Vagina (tissue), 2 donors: ENCODE measurements around the gene TMEM204. TPM values are rescaled to one million over a fixed set of nuclear protein-coding genes. Genes with fewer than 3 reads are reported as not detected.

Experiments
- DNase-seq, 2 donors: peaks; one replicate each; pipeline ENCODE4 v3.0.0-alpha.2; 2017; ENCODE audit errors: extremely low spot score in 2 of 2
- H3K27ac ChIP-seq: fragments of 200-600 bp; sonication (generic); one replicate; pipeline ENCODE4 v1.5.1; 2019
- H3K27me3 ChIP-seq: fragments of 200-600 bp; sonication (generic); one replicate; pipeline ENCODE4 v1.5.1; 2019
- H3K36me3 ChIP-seq, 2 donors: fragments of 200-600 bp; sonication (generic); one replicate each; pipeline ENCODE4 v1.5.1; 2017 to 2019
- H3K4me1 ChIP-seq: fragments of 200-600 bp; sonication (generic); one replicate; pipeline ENCODE4 v1.5.1; 2019
- H3K4me3 ChIP-seq, 2 donors: fragments of 200-600 bp; sonication (generic); 1 replicate in 1 of 2; 2 replicates in 1 of 2; pipeline ENCODE4 v1.5.1; 2016 to 2019
- H3K9me3 ChIP-seq: fragments of 200-600 bp; sonication (generic); one replicate; pipeline ENCODE4 v1.5.1; 2019
- CTCF ChIP-seq, 3 experiments: fragments of 450-650 bp in 2 of 3; fragments of 200-600 bp in 1 of 3; sonication (generic) in 1 of 3; IDR thresholded peaks; one replicate each; pipeline ENCODE4 v1.5.1; 2017 to 2019; ENCODE audit warnings: antibody characterized with exemption in 3 of 3, mild to moderate bottlenecking in 2 of 3, moderate library complexity in 2 of 3
- POLR2A ChIP-seq, 2 donors: fragments of 450-650 bp; IDR thresholded peaks; one replicate each; pipeline ENCODE4 v1.6.1; 2017; ENCODE audit warnings: antibody characterized with exemption in 2 of 2, mild to moderate bottlenecking in 2 of 2, moderate library complexity in 2 of 2
- POLR2AphosphoS5 ChIP-seq, 2 donors: sonication (generic); formaldehyde crosslinking; IDR thresholded peaks; one replicate each; pipeline ENCODE4 v1.9.0; 2017; ENCODE audit warnings: antibody characterized with exemption in 2 of 2, mild to moderate bottlenecking in 2 of 2, low read depth in 1 of 2; ENCODE audit not compliant: insufficient read depth in 1 of 2
- intact Hi-C: fragments of 100-400 bp; cut with DNase I; formaldehyde crosslinking; loops from one replicate; pipeline ENCODE4 v1.15.1; 2023
- total RNA-seq: library from RNA; depleted of rRNA; stranded (reverse); fragments of >200 nt; gene quantifications from one replicate; pipeline ENCODE4 v1.2.3, GENCODE V29; 2016

The TMEM204 gene
- total RNA-seq, 1 donor from 2014 or later: 33.1 TPM

- Histone ChIP-seq H3K9me3 (no peaks in the 10 kb centered on the region), H3K27ac (no peak overlapping the region), H3K36me3 (peaks cover 0 to 19% of the 10 kb centered on the region in 2 donors), H3K4me1 (no peaks in the 10 kb centered on the region), H3K4me3 (no peak overlapping the region), H3K27me3 (no peaks in the 10 kb centered on the region)
- TF ChIP-seq CTCF (IDR thresholded peaks at IDR 0.05): no peak
- DNase-seq: no peak
- intact Hi-C loops: no loop called here
Observed at GRCh38 chr16:1520461-1520860, 13.0 kb upstream of the TMEM204 start.

- TF ChIP-seq POLR2AphosphoS5 (IDR thresholded peaks at IDR 0.05; ENCODE audit: insufficient read depth in 1 of 2, low read depth in 1 of 2) (no peak), CTCF (IDR thresholded peaks at IDR 0.05) (no peak), POLR2A (IDR thresholded peaks at IDR 0.05) (no peak)
- Histone ChIP-seq H3K4me3 (no peak overlapping the region), H3K36me3 (peaks cover 0 to 15% of the 10 kb centered on the region in 2 donors), H3K27ac (no peak overlapping the region), H3K27me3 (no peaks in the 10 kb centered on the region), H3K9me3 (no peaks in the 10 kb centered on the region), H3K4me1 (peaks cover 15% of the 10 kb centered on the region)
- DNase-seq: no peak
- intact Hi-C loops: no loop called here
Observed at GRCh38 chr16:1523581-1524245, 9.8 kb upstream of the TMEM204 start.

DNA sequence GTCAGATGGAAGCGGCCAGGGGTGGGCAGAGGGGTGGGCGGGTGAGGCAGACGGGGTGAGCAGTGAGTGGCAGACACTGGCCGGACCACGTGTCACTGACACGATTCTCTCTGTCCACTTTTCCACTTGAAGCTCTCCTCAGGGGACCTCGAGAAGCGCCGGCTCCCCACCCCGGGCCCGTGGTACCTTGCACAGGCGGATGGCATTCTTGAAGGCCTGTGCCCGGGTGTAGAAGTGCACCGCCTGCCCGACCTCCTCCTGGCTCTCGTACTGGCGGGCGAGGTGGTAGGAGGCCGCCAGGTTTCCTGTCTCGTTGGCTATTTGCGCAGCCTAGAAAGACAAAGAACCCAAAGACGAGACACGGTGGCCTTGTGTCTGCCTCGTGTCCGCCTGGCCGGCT is 9.1 kb upstream of the TMEM204 start:
- no peaks in the 10 kb centered on the region for H3K27me3 ChIP-seq
- no peak overlapping the region for H3K4me3 ChIP-seq
- DNase-seq: no peak
- no peaks in the 10 kb centered on the region for H3K9me3 ChIP-seq
- intact Hi-C loops: no loop called here
- peaks cover 21% of the 10 kb centered on the region for H3K4me1 ChIP-seq
- peaks cover 0 to 12% of the 10 kb centered on the region in 2 donors for H3K36me3 ChIP-seq
- H3K27ac ChIP-seq: no peak overlapping the region
- TF ChIP-seq POLR2AphosphoS5 (IDR thresholded peaks at IDR 0.05; ENCODE audit: insufficient read depth in 1 of 2, low read depth in 1 of 2): no peak
- TF ChIP-seq CTCF (IDR thresholded peaks at IDR 0.05): no peak
- TF ChIP-seq POLR2A (IDR thresholded peaks at IDR 0.05): no peak

DNA sequence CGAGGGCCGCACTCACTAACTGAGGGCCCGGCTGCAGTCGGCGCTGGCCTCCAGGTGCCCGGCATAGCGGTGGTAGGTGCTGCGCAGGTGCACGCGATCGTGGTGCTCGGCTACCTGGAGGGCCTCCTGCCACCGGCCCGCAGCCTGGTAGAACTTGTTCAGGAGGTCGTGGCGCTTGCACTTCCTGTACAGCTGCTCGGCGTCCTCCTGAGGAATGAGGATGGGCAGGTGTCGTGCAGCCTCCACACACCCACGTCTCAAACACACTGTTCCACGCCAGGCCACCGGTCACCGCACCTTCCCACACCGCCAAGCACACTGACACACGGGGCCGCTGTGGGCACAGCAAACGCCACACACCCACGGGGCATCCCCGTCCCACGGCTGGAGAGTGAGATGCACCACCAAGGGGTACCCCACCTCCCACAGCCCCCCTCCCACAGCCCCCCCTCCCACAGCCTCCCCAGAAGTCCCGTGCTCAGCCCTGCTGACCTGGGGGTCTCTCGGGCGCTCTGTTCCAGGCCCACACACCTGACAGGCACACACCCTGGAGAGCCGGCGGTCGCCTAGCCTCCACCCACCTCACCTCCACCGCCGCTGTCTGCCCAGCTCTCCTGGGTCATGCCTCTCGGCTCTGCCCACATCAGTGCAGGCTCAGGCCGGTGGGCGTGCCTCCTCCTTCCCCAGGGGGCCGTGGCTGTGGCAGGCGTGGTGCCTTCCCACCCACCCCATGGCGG is 7.4 kb upstream of the TMEM204 start:
- no peaks in the 10 kb centered on the region for H3K27me3 ChIP-seq
- intact Hi-C loops: no loop called here
- TF ChIP-seq POLR2AphosphoS5 (IDR thresholded peaks at IDR 0.05; ENCODE audit: insufficient read depth in 1 of 2, low read depth in 1 of 2) (no peak), POLR2A (IDR thresholded peaks at IDR 0.05) (no peak), CTCF (IDR thresholded peaks at IDR 0.05) (no peak)
- no peak overlapping the region for H3K27ac ChIP-seq
- no peak overlapping the region for H3K4me3 ChIP-seq
- H3K36me3 ChIP-seq: no peaks in the 10 kb centered on the region
- no peaks in the 10 kb centered on the region for H3K9me3 ChIP-seq
- DNase-seq: no peak
- H3K4me1 ChIP-seq: peaks cover 38% of the 10 kb centered on the region
